ENCODE data around the gene TBC1D16. TPM values are rescaled to one million over a fixed set of nuclear protein-coding genes. Genes with fewer than 3 reads are reported as not detected.

The TBC1D16 gene
- total RNA-seq, 1 experiment from 2014 or later = 96.1 TPM

DNA sequence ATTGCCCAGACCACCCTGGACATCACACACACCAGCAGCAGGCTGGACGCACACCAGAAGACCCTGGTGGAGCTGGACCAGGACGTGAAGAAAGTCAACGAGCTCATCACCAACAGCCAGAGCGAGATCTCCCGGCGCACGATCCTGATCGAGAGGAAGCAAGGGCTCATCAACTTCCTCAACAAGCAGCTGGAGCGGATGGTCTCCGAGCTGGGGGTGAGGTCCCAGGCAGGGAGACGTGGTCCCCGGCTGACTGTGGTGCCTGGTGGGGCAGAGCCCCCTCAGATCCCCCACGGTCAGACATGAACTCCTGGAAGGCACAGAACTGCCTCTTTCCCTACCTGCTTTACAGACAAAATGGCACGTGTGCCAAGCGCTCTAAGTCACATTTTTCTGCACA, 49.1 kb upstream of the TBC1D16 start (continued):
- TF ChIP-seq, protein P1, sequence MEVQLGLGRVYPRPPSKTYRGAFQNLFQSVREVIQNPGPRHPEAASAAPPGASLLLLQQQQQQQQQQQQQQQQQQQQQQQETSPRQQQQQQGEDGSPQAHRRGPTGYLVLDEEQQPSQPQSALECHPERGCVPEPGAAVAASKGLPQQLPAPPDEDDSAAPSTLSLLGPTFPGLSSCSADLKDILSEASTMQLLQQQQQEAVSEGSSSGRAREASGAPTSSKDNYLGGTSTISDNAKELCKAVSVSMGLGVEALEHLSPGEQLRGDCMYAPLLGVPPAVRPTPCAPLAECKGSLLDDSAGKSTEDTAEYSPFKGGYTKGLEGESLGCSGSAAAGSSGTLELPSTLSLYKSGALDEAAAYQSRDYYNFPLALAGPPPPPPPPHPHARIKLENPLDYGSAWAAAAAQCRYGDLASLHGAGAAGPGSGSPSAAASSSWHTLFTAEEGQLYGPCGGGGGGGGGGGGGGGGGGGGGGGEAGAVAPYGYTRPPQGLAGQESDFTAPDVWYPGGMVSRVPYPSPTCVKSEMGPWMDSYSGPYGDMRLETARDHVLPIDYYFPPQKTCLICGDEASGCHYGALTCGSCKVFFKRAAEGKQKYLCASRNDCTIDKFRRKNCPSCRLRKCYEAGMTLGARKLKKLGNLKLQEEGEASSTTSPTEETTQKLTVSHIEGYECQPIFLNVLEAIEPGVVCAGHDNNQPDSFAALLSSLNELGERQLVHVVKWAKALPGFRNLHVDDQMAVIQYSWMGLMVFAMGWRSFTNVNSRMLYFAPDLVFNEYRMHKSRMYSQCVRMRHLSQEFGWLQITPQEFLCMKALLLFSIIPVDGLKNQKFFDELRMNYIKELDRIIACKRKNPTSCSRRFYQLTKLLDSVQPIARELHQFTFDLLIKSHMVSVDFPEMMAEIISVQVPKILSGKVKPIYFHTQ (CRISPR knock-in tag; IDR thresholded peaks at IDR 0.05) = no peak
- TF ChIP-seq, protein P2, sequence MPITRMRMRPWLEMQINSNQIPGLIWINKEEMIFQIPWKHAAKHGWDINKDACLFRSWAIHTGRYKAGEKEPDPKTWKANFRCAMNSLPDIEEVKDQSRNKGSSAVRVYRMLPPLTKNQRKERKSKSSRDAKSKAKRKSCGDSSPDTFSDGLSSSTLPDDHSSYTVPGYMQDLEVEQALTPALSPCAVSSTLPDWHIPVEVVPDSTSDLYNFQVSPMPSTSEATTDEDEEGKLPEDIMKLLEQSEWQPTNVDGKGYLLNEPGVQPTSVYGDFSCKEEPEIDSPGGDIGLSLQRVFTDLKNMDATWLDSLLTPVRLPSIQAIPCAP (CRISPR knock-in tag; IDR thresholded peaks at IDR 0.05) = no peak
- no peak for TF ChIP-seq PRRX2 (CRISPR knock-in tag; IDR thresholded peaks at IDR 0.05)

DNA sequence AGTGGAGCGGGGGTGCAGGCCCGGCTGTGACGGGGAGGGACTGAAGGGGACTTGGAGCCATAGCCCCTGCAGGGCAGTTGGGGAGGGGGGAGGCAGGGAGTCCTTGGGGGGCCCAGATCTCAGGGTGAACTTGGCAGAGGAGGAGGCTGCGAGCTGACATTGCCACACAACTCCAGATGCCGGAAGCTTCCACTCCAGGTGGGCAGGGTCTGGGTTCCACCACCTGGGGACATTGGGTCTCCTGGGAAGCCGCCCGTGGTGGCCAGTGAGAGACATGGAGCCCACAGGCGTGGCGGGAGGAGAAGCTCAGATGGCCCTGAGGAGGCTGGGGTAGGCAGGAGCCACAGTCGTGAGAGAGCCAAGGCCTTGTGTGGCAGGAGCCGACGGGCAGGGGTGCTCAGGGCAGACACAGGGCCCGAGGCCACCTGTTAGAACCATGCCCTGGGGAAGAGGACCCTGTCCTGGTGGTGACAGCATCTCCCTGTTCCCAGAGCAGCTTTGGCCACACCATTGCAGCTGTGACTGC, 47.5 kb upstream of the TBC1D16 start:
- Mint-ChIP-seq H3K4me3 (no peak overlapping the region), H3K27me3 (ENCODE audit: low read depth) (no peaks in the 10 kb centered on the region), H3K27ac (no peak overlapping the region), H3K9me3 (no peaks in the 10 kb centered on the region), H3K36me3 (no peaks in the 10 kb centered on the region), H3K4me1 (peaks cover 8% of the 10 kb centered on the region; the same call in 1 of the 2 replicates)
- ChIA-PET POLR2A (interaction anchor here (0.8 kb wide), 1 partner anchor 41 kb away, joined by 3 read pairs; no protein-coding TSS in a partner anchor), CTCF (interaction anchor here (0.6 to 7.1 kb wide), 24 partner anchors 10 to 278 kb away, joined by 3 to 72 read pairs (median 3); partner anchors contain the start of gene GAA)
- ATAC-seq (no peak), DNase-seq (ENCODE audit: low spot score) (no peak)
- no peak for TF ChIP-seq GRHL2 (CRISPR knock-in tag; IDR thresholded peaks at IDR 0.05; ENCODE audit: insufficient replicate concordance, severe bottlenecking)
- no peak for TF ChIP-seq TCF7 (CRISPR knock-in tag; IDR thresholded peaks at IDR 0.05; ENCODE audit: low read depth)
- TF ChIP-seq NFYB (CRISPR knock-in tag; conservative IDR thresholded peaks at IDR 0.05; ENCODE audit: low read depth) = no peak
- TF ChIP-seq ZNF317 (CRISPR knock-in tag; IDR thresholded peaks at IDR 0.05; ENCODE audit: borderline replicate concordance, low read depth) = no peak
- TF ChIP-seq, protein P3, sequence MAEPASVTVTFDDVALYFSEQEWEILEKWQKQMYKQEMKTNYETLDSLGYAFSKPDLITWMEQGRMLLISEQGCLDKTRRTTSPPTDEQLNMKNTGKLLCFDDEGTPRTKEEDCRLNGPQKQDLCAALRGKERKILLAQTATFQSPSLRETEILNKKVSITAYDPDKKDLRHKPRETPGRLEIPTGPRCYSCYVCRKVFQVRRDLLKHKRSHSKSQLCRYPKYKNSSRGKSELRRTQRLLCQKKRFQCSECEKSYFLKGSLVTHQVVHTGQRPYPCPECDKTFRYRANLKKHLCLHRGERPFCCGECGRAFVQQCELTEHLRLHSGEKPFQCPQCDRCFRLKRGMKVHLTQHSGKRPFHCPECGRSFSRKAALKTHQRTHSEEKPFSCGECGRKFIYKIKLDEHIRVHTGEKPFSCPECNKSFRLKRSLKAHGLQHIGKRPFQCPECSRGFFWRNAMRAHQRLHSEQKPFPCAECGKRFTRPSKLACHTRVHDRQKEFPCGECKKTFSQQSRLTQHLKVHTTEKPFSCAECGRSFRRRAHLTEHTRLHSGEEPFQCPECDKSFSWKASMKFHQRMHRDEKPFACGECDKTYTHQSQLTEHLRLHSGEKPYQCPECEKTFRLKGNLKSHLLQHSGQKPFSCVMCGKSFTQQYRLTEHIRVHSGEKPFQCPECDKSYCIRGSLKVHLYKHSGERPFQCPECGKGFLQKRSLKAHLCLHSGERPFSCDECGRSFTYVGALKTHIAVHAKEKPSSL (CRISPR knock-in tag; conservative IDR thresholded peaks at IDR 0.05) = no peak
- TF ChIP-seq, protein P4, sequence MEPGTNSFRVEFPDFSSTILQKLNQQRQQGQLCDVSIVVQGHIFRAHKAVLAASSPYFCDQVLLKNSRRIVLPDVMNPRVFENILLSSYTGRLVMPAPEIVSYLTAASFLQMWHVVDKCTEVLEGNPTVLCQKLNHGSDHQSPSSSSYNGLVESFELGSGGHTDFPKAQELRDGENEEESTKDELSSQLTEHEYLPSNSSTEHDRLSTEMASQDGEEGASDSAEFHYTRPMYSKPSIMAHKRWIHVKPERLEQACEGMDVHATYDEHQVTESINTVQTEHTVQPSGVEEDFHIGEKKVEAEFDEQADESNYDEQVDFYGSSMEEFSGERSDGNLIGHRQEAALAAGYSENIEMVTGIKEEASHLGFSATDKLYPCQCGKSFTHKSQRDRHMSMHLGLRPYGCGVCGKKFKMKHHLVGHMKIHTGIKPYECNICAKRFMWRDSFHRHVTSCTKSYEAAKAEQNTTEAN (CRISPR knock-in tag; IDR thresholded peaks at IDR 0.05) = no peak
- TF ChIP-seq, protein P5, sequence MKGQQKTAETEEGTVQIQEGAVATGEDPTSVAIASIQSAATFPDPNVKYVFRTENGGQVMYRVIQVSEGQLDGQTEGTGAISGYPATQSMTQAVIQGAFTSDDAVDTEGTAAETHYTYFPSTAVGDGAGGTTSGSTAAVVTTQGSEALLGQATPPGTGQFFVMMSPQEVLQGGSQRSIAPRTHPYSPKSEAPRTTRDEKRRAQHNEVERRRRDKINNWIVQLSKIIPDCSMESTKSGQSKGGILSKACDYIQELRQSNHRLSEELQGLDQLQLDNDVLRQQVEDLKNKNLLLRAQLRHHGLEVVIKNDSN (CRISPR knock-in tag; IDR thresholded peaks at IDR 0.05) = no peak
- no peak for TF ChIP-seq SMAD3 (CRISPR knock-in tag; IDR thresholded peaks at IDR 0.05; ENCODE audit: borderline replicate concordance)
- TF ChIP-seq ESRRA (CRISPR knock-in tag; IDR thresholded peaks at IDR 0.05; ENCODE audit: borderline replicate concordance) = no peak
- no peak for TF ChIP-seq FOXK1 (CRISPR knock-in tag; IDR thresholded peaks at IDR 0.05)
- TF ChIP-seq, protein P6, sequence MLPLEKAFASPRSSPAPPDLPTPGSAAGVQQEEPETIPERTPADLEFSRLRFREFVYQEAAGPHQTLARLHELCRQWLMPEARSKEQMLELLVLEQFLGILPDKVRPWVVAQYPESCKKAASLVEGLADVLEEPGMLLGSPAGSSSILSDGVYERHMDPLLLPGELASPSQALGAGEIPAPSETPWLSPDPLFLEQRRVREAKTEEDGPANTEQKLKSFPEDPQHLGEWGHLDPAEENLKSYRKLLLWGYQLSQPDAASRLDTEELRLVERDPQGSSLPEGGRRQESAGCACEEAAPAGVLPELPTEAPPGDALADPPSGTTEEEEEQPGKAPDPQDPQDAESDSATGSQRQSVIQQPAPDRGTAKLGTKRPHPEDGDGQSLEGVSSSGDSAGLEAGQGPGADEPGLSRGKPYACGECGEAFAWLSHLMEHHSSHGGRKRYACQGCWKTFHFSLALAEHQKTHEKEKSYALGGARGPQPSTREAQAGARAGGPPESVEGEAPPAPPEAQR (CRISPR knock-in tag; IDR thresholded peaks at IDR 0.05) = no peak
- TF ChIP-seq, protein P7, sequence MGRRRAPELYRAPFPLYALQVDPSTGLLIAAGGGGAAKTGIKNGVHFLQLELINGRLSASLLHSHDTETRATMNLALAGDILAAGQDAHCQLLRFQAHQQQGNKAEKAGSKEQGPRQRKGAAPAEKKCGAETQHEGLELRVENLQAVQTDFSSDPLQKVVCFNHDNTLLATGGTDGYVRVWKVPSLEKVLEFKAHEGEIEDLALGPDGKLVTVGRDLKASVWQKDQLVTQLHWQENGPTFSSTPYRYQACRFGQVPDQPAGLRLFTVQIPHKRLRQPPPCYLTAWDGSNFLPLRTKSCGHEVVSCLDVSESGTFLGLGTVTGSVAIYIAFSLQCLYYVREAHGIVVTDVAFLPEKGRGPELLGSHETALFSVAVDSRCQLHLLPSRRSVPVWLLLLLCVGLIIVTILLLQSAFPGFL (CRISPR knock-in tag; IDR thresholded peaks at IDR 0.05; ENCODE audit: borderline replicate concordance) = no peak
- TF ChIP-seq, protein P8, sequence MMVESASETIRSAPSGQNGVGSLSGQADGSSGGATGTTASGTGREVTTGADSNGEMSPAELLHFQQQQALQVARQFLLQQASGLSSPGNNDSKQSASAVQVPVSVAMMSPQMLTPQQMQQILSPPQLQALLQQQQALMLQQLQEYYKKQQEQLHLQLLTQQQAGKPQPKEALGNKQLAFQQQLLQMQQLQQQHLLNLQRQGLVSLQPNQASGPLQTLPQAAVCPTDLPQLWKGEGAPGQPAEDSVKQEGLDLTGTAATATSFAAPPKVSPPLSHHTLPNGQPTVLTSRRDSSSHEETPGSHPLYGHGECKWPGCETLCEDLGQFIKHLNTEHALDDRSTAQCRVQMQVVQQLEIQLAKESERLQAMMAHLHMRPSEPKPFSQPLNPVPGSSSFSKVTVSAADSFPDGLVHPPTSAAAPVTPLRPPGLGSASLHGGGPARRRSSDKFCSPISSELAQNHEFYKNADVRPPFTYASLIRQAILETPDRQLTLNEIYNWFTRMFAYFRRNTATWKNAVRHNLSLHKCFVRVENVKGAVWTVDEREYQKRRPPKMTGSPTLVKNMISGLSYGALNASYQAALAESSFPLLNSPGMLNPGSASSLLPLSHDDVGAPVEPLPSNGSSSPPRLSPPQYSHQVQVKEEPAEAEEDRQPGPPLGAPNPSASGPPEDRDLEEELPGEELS (CRISPR knock-in tag; IDR thresholded peaks at IDR 0.05) = no peak
- TF ChIP-seq, protein P9, sequence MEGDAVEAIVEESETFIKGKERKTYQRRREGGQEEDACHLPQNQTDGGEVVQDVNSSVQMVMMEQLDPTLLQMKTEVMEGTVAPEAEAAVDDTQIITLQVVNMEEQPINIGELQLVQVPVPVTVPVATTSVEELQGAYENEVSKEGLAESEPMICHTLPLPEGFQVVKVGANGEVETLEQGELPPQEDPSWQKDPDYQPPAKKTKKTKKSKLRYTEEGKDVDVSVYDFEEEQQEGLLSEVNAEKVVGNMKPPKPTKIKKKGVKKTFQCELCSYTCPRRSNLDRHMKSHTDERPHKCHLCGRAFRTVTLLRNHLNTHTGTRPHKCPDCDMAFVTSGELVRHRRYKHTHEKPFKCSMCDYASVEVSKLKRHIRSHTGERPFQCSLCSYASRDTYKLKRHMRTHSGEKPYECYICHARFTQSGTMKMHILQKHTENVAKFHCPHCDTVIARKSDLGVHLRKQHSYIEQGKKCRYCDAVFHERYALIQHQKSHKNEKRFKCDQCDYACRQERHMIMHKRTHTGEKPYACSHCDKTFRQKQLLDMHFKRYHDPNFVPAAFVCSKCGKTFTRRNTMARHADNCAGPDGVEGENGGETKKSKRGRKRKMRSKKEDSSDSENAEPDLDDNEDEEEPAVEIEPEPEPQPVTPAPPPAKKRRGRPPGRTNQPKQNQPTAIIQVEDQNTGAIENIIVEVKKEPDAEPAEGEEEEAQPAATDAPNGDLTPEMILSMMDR (IDR thresholded peaks at IDR 0.05) = no peak
